ENCODE data around the gene CYP2W1. TPM values are rescaled to one million over a fixed set of nuclear protein-coding genes. Genes with fewer than 3 reads are reported as not detected.

CYP2W1 gene
- total RNA-seq, 1 donor from 2014 or later: not detected

DNA sequence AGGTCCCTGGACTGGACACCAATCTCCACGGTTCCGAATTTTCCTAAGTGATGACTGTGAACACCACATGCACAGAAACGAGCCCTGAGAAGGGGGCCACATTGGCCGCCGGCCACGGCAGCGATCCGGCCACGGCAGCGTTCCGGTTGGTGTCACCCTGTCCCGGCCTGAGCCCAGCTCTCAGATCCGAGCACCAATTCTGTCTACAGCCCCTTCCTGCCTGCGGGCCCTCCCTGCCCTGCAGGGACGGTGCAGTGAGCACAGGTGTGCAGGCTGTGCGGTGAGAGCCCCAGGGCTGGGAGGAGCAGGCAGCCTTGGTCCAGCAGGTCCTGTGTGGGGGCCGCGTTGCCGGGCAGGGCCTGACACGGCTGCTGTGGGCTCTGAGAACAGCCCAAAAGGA, 31.7 kb downstream of the CYP2W1 start:
- H3K27me3 Mint-ChIP-seq (ENCODE audit: unreplicated experiment): peaks cover 11% of the 10 kb centered on the region
- H3K36me3 Mint-ChIP-seq (ENCODE audit: low read depth, unreplicated experiment): no peaks in the 10 kb centered on the region
- no peak for DNase-seq (ENCODE audit: low spot score)
- H3K4me3 Mint-ChIP-seq (ENCODE audit: unreplicated experiment): no peak overlapping the region
- no peaks in the 10 kb centered on the region for H3K9me3 Mint-ChIP-seq (ENCODE audit: unreplicated experiment)
- TF ChIP-seq, protein P1, sequence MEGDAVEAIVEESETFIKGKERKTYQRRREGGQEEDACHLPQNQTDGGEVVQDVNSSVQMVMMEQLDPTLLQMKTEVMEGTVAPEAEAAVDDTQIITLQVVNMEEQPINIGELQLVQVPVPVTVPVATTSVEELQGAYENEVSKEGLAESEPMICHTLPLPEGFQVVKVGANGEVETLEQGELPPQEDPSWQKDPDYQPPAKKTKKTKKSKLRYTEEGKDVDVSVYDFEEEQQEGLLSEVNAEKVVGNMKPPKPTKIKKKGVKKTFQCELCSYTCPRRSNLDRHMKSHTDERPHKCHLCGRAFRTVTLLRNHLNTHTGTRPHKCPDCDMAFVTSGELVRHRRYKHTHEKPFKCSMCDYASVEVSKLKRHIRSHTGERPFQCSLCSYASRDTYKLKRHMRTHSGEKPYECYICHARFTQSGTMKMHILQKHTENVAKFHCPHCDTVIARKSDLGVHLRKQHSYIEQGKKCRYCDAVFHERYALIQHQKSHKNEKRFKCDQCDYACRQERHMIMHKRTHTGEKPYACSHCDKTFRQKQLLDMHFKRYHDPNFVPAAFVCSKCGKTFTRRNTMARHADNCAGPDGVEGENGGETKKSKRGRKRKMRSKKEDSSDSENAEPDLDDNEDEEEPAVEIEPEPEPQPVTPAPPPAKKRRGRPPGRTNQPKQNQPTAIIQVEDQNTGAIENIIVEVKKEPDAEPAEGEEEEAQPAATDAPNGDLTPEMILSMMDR (IDR thresholded peaks at IDR 0.05; ENCODE audit: unreplicated experiment): no peak
- H3K4me1 Mint-ChIP-seq (ENCODE audit: unreplicated experiment): peaks cover 10% of the 10 kb centered on the region
- H3K27ac Mint-ChIP-seq (ENCODE audit: unreplicated experiment): no peak overlapping the region

DNA sequence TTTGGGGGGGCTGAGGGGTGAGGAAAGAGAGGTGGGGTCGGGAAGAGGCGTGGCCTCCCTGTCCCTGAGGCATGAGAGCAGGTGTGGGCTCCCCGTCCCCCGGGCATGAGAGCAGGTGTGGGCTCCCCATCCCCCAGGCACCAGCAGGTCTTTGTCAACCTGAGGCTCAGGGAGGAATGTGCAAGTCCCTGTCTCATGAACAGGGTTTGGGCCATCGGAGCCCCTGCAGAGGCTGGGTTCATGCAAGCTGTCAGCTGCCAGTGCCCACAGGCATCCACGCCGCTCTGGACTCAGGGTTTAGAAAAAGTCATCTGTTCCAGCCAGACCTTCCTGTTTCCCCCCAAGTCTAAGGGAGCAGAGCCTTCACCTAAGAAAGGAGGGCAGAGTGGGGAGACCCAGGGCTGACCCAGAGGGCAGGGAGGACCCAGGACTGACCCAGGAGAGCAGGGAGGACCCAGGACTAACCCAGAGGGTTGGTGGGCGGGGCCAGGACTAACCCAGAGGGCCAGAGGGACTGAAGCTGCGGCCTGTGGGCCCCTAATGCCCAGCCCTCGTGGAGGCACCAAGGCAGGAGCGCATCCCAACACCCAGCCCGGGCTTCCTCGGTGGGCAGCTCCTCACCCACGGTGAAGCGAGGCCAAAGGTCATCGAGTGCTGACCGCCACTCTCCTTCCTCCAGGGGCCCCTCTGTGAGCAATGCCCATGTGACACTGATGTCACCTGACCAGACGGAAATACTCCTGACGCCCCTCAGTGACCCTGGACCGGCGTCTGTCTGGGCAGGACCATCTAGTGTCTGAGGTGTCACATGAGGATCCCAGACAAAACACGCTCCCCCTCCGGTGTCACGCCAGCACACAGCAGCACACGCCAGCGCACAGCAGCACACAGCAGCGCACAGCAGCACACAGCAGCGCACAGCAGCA, 32.5 kb downstream of the CYP2W1 start:
- Mint-ChIP-seq H3K4me1 (ENCODE audit: unreplicated experiment) (peaks cover 10% of the 10 kb centered on the region), H3K27ac (ENCODE audit: unreplicated experiment) (no peak overlapping the region), H3K27me3 (ENCODE audit: unreplicated experiment) (peaks cover 11% of the 10 kb centered on the region), H3K4me3 (ENCODE audit: unreplicated experiment) (no peak overlapping the region), H3K36me3 (ENCODE audit: low read depth, unreplicated experiment) (no peaks in the 10 kb centered on the region), H3K9me3 (ENCODE audit: unreplicated experiment) (no peaks in the 10 kb centered on the region)
- DNase-seq (ENCODE audit: low spot score): no peak
- TF ChIP-seq, protein P1 (IDR thresholded peaks at IDR 0.05; ENCODE audit: unreplicated experiment): no peak

DNA sequence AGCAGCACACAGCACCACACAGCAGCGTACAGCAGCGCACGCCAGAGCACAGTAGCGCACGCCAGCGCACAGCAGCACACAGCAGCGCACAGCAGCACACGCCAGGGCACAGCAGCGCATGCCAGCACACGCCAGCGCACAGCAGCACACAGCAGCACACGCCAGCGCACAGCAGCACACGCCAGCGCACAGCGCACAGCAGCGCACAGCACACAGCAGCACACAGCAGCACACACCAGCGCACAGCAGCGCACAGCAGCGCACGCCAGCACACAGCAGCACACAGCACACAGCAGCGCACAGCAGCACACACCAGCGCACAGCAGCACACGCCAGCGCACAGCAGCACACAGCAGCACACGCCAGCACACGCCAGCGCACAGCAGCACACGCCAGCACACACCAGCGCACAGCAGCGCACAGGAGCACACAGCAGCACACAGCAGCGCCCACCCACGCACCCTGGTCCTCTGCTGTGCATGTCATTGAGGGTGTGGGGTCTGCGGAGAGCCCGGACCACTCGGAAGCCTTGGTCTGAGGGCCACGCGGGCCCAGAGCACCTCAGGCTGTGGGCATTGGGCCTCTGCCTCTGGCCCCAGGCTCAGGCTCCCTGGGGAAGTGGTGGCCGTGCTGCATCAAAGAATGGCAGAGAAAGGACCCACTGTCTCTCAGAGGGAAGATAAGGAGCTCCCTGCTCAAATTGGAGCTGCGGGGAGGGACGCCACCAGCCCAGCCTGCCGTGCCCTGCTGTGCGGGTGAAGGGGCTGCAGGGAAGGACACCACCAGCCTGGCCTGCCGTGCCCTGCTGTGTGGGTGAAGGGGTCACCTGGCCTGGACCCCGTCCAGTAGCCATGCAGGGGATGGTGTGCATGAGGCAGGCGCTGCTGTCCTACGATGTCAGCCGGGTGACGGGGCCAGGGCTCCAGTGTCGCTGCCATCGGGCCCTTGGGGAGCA, 33.9 kb downstream of the CYP2W1 start:
- H3K4me1 Mint-ChIP-seq (ENCODE audit: unreplicated experiment): peaks cover 8% of the 10 kb centered on the region
- H3K27me3 Mint-ChIP-seq (ENCODE audit: unreplicated experiment): peaks cover 16% of the 10 kb centered on the region
- no peak overlapping the region for H3K27ac Mint-ChIP-seq (ENCODE audit: unreplicated experiment)
- H3K36me3 Mint-ChIP-seq (ENCODE audit: low read depth, unreplicated experiment): no peaks in the 10 kb centered on the region
- DNase-seq (ENCODE audit: low spot score): no peak
- TF ChIP-seq, protein P1 (IDR thresholded peaks at IDR 0.05; ENCODE audit: unreplicated experiment): no peak
- H3K9me3 Mint-ChIP-seq (ENCODE audit: unreplicated experiment): no peaks in the 10 kb centered on the region
- no peak overlapping the region for H3K4me3 Mint-ChIP-seq (ENCODE audit: unreplicated experiment)

DNA sequence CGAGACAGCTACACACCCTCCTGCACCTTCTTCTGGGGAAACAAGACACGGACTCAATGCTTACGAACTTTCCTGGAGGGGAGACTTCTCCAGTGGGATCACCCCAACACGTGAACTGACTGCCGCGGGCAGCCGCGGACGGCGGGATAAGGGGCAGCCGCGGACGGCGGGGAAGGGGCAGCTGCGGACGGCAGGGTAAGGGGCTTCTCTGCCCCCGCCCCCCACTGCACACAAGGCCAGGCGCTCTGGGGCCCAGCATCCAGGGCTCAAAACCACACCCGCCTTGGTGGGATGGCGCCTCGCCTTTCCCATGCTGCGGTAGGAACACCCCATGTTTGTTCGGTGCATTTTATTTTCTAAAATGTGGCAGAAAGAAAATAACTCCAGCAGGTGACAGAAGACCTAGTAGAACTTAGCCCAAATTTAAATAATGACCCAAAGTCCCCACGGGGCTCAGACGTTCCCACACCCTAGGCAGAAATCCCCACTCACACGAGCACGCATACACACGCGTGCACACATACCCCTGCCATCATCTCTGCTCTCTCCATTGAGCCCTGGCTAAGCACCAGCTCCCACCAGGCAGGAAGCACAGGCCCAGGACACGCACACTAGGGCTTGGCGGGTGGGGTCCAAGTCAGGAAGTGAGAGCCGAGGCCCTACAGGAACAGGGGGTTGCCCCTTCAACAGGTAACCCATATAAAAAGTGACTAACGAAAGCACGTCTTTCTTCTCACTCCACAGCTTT, 34.8 kb downstream of the CYP2W1 start:
- Mint-ChIP-seq H3K4me1 (ENCODE audit: unreplicated experiment) (peaks cover 8% of the 10 kb centered on the region), H3K27me3 (ENCODE audit: unreplicated experiment) (peaks cover 19% of the 10 kb centered on the region), H3K27ac (ENCODE audit: unreplicated experiment) (peak overlapping the region; percentile 82), H3K4me3 (ENCODE audit: unreplicated experiment) (peak overlapping the region; percentile 42), H3K9me3 (ENCODE audit: unreplicated experiment) (no peaks in the 10 kb centered on the region), H3K36me3 (ENCODE audit: low read depth, unreplicated experiment) (no peaks in the 10 kb centered on the region)
- DNase-seq (ENCODE audit: low spot score): no peak
- TF ChIP-seq, protein P1 (IDR thresholded peaks at IDR 0.05; ENCODE audit: unreplicated experiment): no peak

Measured in endothelial cell (in vitro differentiated cells).